VCaP (cell line): ENCODE results near the gene ENC1.

ENCODE experiments used
- H3K27ac ChIP-seq: fragments of 450-650 bp; 2 replicates; pipeline ENCODE4 v1.5.1; 2017
- CTCF ChIP-seq: fragments of 450-650 bp; conservative IDR thresholded peaks from 2 replicates; pipeline ENCODE4 v1.5.1; 2017; ENCODE audit warnings: mild to moderate bottlenecking, moderate library complexity

ENC1 gene

GRCh38 chr5:74628359-74628758 lies 12.2 kb downstream of the ENC1 start:
- TF ChIP-seq CTCF, result no peak
- no peak overlapping the region for H3K27ac ChIP-seq

- H3K27ac ChIP-seq, result no peak overlapping the region
- no peak for TF ChIP-seq CTCF
Measured at GRCh38 chr5:74627646-74628279, 12.8 kb downstream of the ENC1 start.

- H3K27ac ChIP-seq, result no peak overlapping the region
- no peak for TF ChIP-seq CTCF
Measured at GRCh38 chr5:74626386-74627222, 13.9 kb downstream of the ENC1 start.

- TF ChIP-seq CTCF, result no peak
- no peak overlapping the region for H3K27ac ChIP-seq
Measured at GRCh38 chr5:74625742-74626241, 14.7 kb downstream of the ENC1 start.

GRCh38 chr5:74624931-74625505 lies 15.5 kb downstream of the ENC1 start:
- H3K27ac ChIP-seq, result no peak overlapping the region
- no peak for TF ChIP-seq CTCF

GRCh38 chr5:74624501-74624900 lies 16.0 kb downstream of the ENC1 start:
- H3K27ac ChIP-seq, result no peak overlapping the region; the same call in 1 of the 2 replicates

More at GRCh38 chr5:74624501-74624900, 16.0 kb downstream of the ENC1 start:
- no peak for TF ChIP-seq CTCF
